ENCODE data around the gene CTNND2.

The CTNND2 gene

GRCh38 chr5:11230890-11231289 is 673.4 kb downstream of the CTNND2 start:
- H3K9ac ChIP-seq (ENCODE audit: low read length), result no peak overlapping the region
- H3K4me3 ChIP-seq (ENCODE audit: low read length), result no peak overlapping the region
- no peaks in the 10 kb centered on the region for H3K36me3 ChIP-seq (replicated peaks; ENCODE audit: insufficient read depth, low read length)
- no peaks in the 10 kb centered on the region for H3K9me3 ChIP-seq (replicated peaks; ENCODE audit: insufficient read depth, low read length)
- H4K20me1 ChIP-seq (ENCODE audit: insufficient read depth, low read length), result no peaks in the 10 kb centered on the region
- H3K27ac ChIP-seq (ENCODE audit: low read length), result no peak overlapping the region
- no peaks in the 10 kb centered on the region for H3K79me2 ChIP-seq (ENCODE audit: low read length)
- H3K4me2 ChIP-seq (ENCODE audit: low read depth, low read length), result no peak overlapping the region
- no peaks in the 10 kb centered on the region for H3F3A ChIP-seq (ENCODE audit: insufficient read depth, low read length)
- H2AFZ ChIP-seq (ENCODE audit: low read length), result no peak overlapping the region
- no peak for TF ChIP-seq EZH2 (optimal IDR thresholded peaks at IDR 0.05; ENCODE audit: low read depth, low read length)
- no peak for TF ChIP-seq CTCF (IDR thresholded peaks at IDR 0.05; ENCODE audit: low read length)
- no peak for TF ChIP-seq EZH2phosphoT487 (IDR thresholded peaks at IDR 0.05; ENCODE audit: low read length)
- no peaks in the 10 kb centered on the region for H3K27me3 ChIP-seq (replicated peaks; ENCODE audit: insufficient read depth, low read length)
- H3K9me2 ChIP-seq (replicated peaks; ENCODE audit: insufficient read depth, low read length), result no peaks in the 10 kb centered on the region
- DNase-seq, result no peak
- no peaks in the 10 kb centered on the region for H3K4me1 ChIP-seq (ENCODE audit: low read length)

- DNase-seq, result no peak
Observed at GRCh38 chr5:11227064-11227463, 677.2 kb downstream of the CTNND2 start.

GRCh38 chr5:11224436-11225187 is 679.6 kb downstream of the CTNND2 start:
- Histone ChIP-seq H3K79me2 (ENCODE audit: low read length) (no peaks in the 10 kb centered on the region), H3K9me3 (replicated peaks; ENCODE audit: insufficient read depth, low read length) (no peaks in the 10 kb centered on the region)

More at GRCh38 chr5:11227064-11227463, 677.2 kb downstream of the CTNND2 start:
- no peaks in the 10 kb centered on the region for H4K20me1 ChIP-seq (ENCODE audit: insufficient read depth, low read length)
- H3K4me2 ChIP-seq (ENCODE audit: low read depth, low read length), result no peak overlapping the region
- H3K4me3 ChIP-seq (ENCODE audit: low read length), result no peak overlapping the region
- H3K36me3 ChIP-seq (replicated peaks; ENCODE audit: insufficient read depth, low read length), result no peaks in the 10 kb centered on the region
- TF ChIP-seq CTCF (IDR thresholded peaks at IDR 0.05; ENCODE audit: low read length) (no peak), EZH2phosphoT487 (IDR thresholded peaks at IDR 0.05; ENCODE audit: low read length) (no peak), EZH2 (optimal IDR thresholded peaks at IDR 0.05; ENCODE audit: low read depth, low read length) (no peak)
- no peaks in the 10 kb centered on the region for H3K27me3 ChIP-seq (replicated peaks; ENCODE audit: insufficient read depth, low read length)
- no peak overlapping the region for H3K9ac ChIP-seq (ENCODE audit: low read length)
- H3K27ac ChIP-seq (ENCODE audit: low read length), result no peak overlapping the region
- H3F3A ChIP-seq (ENCODE audit: insufficient read depth, low read length), result no peaks in the 10 kb centered on the region
- no peaks in the 10 kb centered on the region for H3K9me2 ChIP-seq (replicated peaks; ENCODE audit: insufficient read depth, low read length)
- H3K4me1 ChIP-seq (ENCODE audit: low read length), result no peaks in the 10 kb centered on the region
- H3K9me3 ChIP-seq (replicated peaks; ENCODE audit: insufficient read depth, low read length), result no peaks in the 10 kb centered on the region
- H2AFZ ChIP-seq (ENCODE audit: low read length), result no peak overlapping the region
- no peaks in the 10 kb centered on the region for H3K79me2 ChIP-seq (ENCODE audit: low read length)

More at GRCh38 chr5:11224436-11225187, 679.6 kb downstream of the CTNND2 start:
- no peaks in the 10 kb centered on the region for H4K20me1 ChIP-seq (ENCODE audit: insufficient read depth, low read length)
- no peaks in the 10 kb centered on the region for H3K4me1 ChIP-seq (ENCODE audit: low read length)
- TF ChIP-seq CTCF (IDR thresholded peaks at IDR 0.05; ENCODE audit: low read length) (no peak), EZH2phosphoT487 (IDR thresholded peaks at IDR 0.05; ENCODE audit: low read length) (no peak), EZH2 (optimal IDR thresholded peaks at IDR 0.05; ENCODE audit: low read depth, low read length) (no peak)
- H3K27ac ChIP-seq (ENCODE audit: low read length), result no peak overlapping the region
- no peak for DNase-seq
- H3F3A ChIP-seq (ENCODE audit: insufficient read depth, low read length), result no peaks in the 10 kb centered on the region
- H3K9ac ChIP-seq (ENCODE audit: low read length), result no peak overlapping the region
- H3K4me2 ChIP-seq (ENCODE audit: low read depth, low read length), result no peak overlapping the region
- H3K36me3 ChIP-seq (replicated peaks; ENCODE audit: insufficient read depth, low read length), result no peaks in the 10 kb centered on the region
- no peaks in the 10 kb centered on the region for H3K9me2 ChIP-seq (replicated peaks; ENCODE audit: insufficient read depth, low read length)
- no peak overlapping the region for H3K4me3 ChIP-seq (ENCODE audit: low read length)
- no peaks in the 10 kb centered on the region for H3K27me3 ChIP-seq (replicated peaks; ENCODE audit: insufficient read depth, low read length)
- H2AFZ ChIP-seq (ENCODE audit: low read length), result no peak overlapping the region
